OCI-LY7 (cell line): ENCODE results near the gene HJV. TPM values are rescaled to one million over a fixed set of nuclear protein-coding genes. Genes with fewer than 3 reads are reported as not detected.
"Not testable (repeated sequence)": the region's sequence is repeated elsewhere in the genome, so short reads cannot be mapped to it uniquely, and the experiment has no call there.

ENCODE experiments used
- BruUV-seq: library from RNA; stranded (reverse); fragments of 400-500 nt; replicated peaks from 2 replicates; lab custom pipeline; 2021; lab: Mats Ljungman, UMichigan
- CTCF ChIA-PET: fragments of 300-600 bp; sonication (Branson Sonifier 250); formaldehyde crosslinking; loops from one replicate; lab custom pipeline; 2022; ENCODE audit warnings: antibody characterized with exemption; ENCODE audit not compliant: unreplicated experiment; lab: Charles Lee
- POLR2A ChIA-PET: fragments of 300-600 bp; sonication (Branson Sonifier 250); formaldehyde crosslinking; loops from one replicate; lab custom pipeline; 2022; ENCODE audit warnings: antibody characterized with exemption; lab: Charles Lee
- DNase-seq: peaks from one replicate; pipeline ENCODE4 v3.0.0-alpha.2; 2015; ENCODE audit warnings: low spot score
- H2AFZ ChIP-seq: fragments of 200-600 bp; sonication (generic), shearing (Covaris generic); 2 replicates; pipeline ENCODE4 v1.6.1; 2014; ENCODE audit warnings: mild to moderate bottlenecking, antibody characterized with exemption, low read length, moderate library complexity
- H3K27ac ChIP-seq: fragments of 200-600 bp; sonication (generic); 2 replicates; pipeline ENCODE4 v1.5.1; 2014; ENCODE audit warnings: mixed run types, low read depth, mild to moderate bottlenecking, moderate library complexity, low read length, inconsistent platforms; ENCODE audit not compliant: poor library complexity, severe bottlenecking
- H3K36me3 ChIP-seq: fragments of 200-600 bp; sonication (generic); 2 replicates; pipeline ENCODE4 v1.6.1; 2014; ENCODE audit warnings: mild to moderate bottlenecking, antibody characterized with exemption, low read length, moderate library complexity, mixed read lengths; ENCODE audit not compliant: insufficient read depth
- H3K4me1 ChIP-seq: fragments of 200-600 bp; sonication (generic); 2 replicates; pipeline ENCODE4 v1.5.1; 2014; ENCODE audit warnings: mild to moderate bottlenecking, low read length; ENCODE audit not compliant: insufficient read depth, poor library complexity, severe bottlenecking
- H3K4me2 ChIP-seq: fragments of 200-600 bp; sonication (generic); 2 replicates; pipeline ENCODE4 v1.6.1; 2014; ENCODE audit warnings: mild to moderate bottlenecking, low read length
- H3K4me3 ChIP-seq: fragments of 200-600 bp; sonication (generic); 2 replicates; pipeline ENCODE4 v1.5.1; 2014; ENCODE audit warnings: mild to moderate bottlenecking, low read depth, low read length; ENCODE audit not compliant: poor library complexity, severe bottlenecking
- H3K79me2 ChIP-seq: fragments of 200-600 bp; sonication (generic); 2 replicates; pipeline ENCODE4 v1.6.1; 2016; ENCODE audit warnings: low read depth, mild to moderate bottlenecking, low read length, moderate library complexity, mixed read lengths; ENCODE audit not compliant: insufficient read depth
- H3K9me2 ChIP-seq: fragments of 200-600 bp; sonication (generic); 2 replicates; pipeline ENCODE4 v1.6.1; 2016; ENCODE audit warnings: mild to moderate bottlenecking, low read length, mixed read lengths; ENCODE audit not compliant: insufficient read depth
- H3K9me3 ChIP-seq: fragments of 200-600 bp; sonication (generic); 2 replicates; pipeline ENCODE4 v1.6.1; 2014; ENCODE audit warnings: mild to moderate bottlenecking, mixed run types, low read length, mixed read lengths
- H4K20me1 ChIP-seq: fragments of 200-600 bp; sonication (generic); 2 replicates; pipeline ENCODE4 v1.6.1; 2014; ENCODE audit warnings: mild to moderate bottlenecking, antibody characterized with exemption, low read length, moderate library complexity, mixed read lengths; ENCODE audit not compliant: insufficient read depth
- CTCF ChIP-seq: fragments of 200-600 bp; sonication (generic); conservative IDR thresholded peaks from 2 replicates; pipeline ENCODE4 v1.5.1; 2014; ENCODE audit warnings: mild to moderate bottlenecking, antibody characterized with exemption, low read length, moderate library complexity, mixed read lengths
- EZH2phosphoT487 ChIP-seq: fragments of 200-600 bp; sonication (generic); IDR thresholded peaks from 2 replicates; pipeline ENCODE4 v1.6.1; 2018; ENCODE audit warnings: low read depth, borderline replicate concordance, mild to moderate bottlenecking, mixed run types, antibody characterized with exemption, low read length, moderate library complexity, mixed read lengths
- intact Hi-C: fragments of 100-400 bp; cut with micrococcal nuclease; formaldehyde crosslinking; loops from one replicate; pipeline ENCODE4 v1.10.0; 2022; ENCODE audit not compliant: unreplicated experiment
- total RNA-seq, 2 experiments: library from RNA; depleted of rRNA in 1 of 2; stranded (reverse); fragments of >200 nt in 1 of 2; shearing (Covaris generic) in 1 of 2; gene quantifications; 2 replicates each; pipeline ENCODE4 v1.2.3, GENCODE V29; 2014 to 2022

Gene HJV
- total RNA-seq, 2 experiments from 2014 or later, result not detected

GRCh38 chr1:146025787-146026495 is 4.4 kb upstream of the HJV start:
- H4K20me1 ChIP-seq, H3K36me3 ChIP-seq, BruUV-seq, H3K4me2 ChIP-seq, DNase-seq, CTCF ChIA-PET, intact Hi-C loops, H3K9me2 ChIP-seq, H3K9me3 ChIP-seq, H3K79me2 ChIP-seq, H3K4me3 ChIP-seq, H3K4me1 ChIP-seq, H3K27ac ChIP-seq, H2AFZ ChIP-seq: not testable (repeated sequence)
- POLR2A ChIA-PET, result interaction anchor here (0.6 kb wide), 1 partner anchor 39 kb away, joined by 5 read pairs; no protein-coding TSS in a partner anchor

GRCh38 chr1:146022403-146023127 is 1.0 kb upstream of the HJV start:
- Histone ChIP-seq H3K9me3 (no peaks in the 10 kb centered on the region), H2AFZ (no peak overlapping the region), H3K4me1 (no peaks in the 10 kb centered on the region), H3K4me2 (no peak overlapping the region), H3K27ac (no peak overlapping the region), H4K20me1 (no peaks in the 10 kb centered on the region), H3K9me2 (no peaks in the 10 kb centered on the region), H3K36me3 (no peaks in the 10 kb centered on the region), H3K79me2 (no peaks in the 10 kb centered on the region), H3K4me3 (no peak overlapping the region)
- TF ChIP-seq CTCF (no peak), EZH2phosphoT487 (no peak)
- POLR2A ChIA-PET, result interaction anchor here (0.6 to 1.3 kb wide), 4 partner anchors 10 to 95 kb away, joined by 3 to 5 read pairs (median 4); partner anchors contain the start of gene RBM8A
- DNase-seq, result no peak
- CTCF ChIA-PET, result interaction anchor here (1.0 kb wide), 1 partner anchor 177 kb away, joined by 3 read pairs; the partner anchor contains the start of gene NUDT17
- no TSS peak for BruUV-seq
- intact Hi-C loops, result no loop called here

- H3K9me3 ChIP-seq, result no peaks in the 10 kb centered on the region
- no peak for TF ChIP-seq EZH2phosphoT487
- TF ChIP-seq CTCF, result no peak
- BruUV-seq, result no TSS peak
- H3K4me2 ChIP-seq, result no peak overlapping the region
- no peaks in the 10 kb centered on the region for H3K36me3 ChIP-seq
- no peak overlapping the region for H3K4me3 ChIP-seq
- H3K4me1 ChIP-seq, result no peaks in the 10 kb centered on the region
- intact Hi-C loops, result no loop called here
- H3K79me2 ChIP-seq, result no peaks in the 10 kb centered on the region
- no peaks in the 10 kb centered on the region for H3K9me2 ChIP-seq
- no peak overlapping the region for H2AFZ ChIP-seq
- H4K20me1 ChIP-seq, result no peaks in the 10 kb centered on the region
- POLR2A ChIA-PET, result no interaction called here
- DNase-seq, result no peak
- CTCF ChIA-PET, result no interaction called here
- no peak overlapping the region for H3K27ac ChIP-seq
Measured at GRCh38 chr1:146021050-146021445, 487 bp downstream of the HJV start.
